Right lung (tissue), 10 donors: ENCODE measurements around the gene FGFBP2. TPM values are rescaled to one million over a fixed set of nuclear protein-coding genes. Genes with fewer than 3 reads are reported as not detected.

Source experiments
- DNase-seq, 2 donors: peaks; one replicate each; pipeline ENCODE4 v3.0.0-alpha.2; 2013
- long read RNA-seq, 8 donors: transcript quantifications; one replicate each; lab custom pipeline, GENCODE V29; 2026
- polyA plus RNA-seq, 5 donors: library from polyadenylated mRNA; unstranded; fragments of 120-200 nt; gene quantifications; one replicate each; pipeline versions ENCODE4 v1.2.1 to v1.2.3, GENCODE V29; 2013; ENCODE audit warnings: inconsistent platforms in 1 of 5, low replicate concordance in 1 of 5; ENCODE audit not compliant: insufficient read length in 5 of 5, insufficient read depth in 1 of 5

FGFBP2 gene, protein sequence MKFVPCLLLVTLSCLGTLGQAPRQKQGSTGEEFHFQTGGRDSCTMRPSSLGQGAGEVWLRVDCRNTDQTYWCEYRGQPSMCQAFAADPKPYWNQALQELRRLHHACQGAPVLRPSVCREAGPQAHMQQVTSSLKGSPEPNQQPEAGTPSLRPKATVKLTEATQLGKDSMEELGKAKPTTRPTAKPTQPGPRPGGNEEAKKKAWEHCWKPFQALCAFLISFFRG
- under 1 TPM in 4 of 5 donors, not detected in 1; 0.23 to 0.63 (median 0.39) TPM for polyA plus RNA-seq
- long read RNA-seq, donor 1, partial matches to known transcripts, result 0 of 1 reads
- long read RNA-seq, donor 1, other reads (novel, unspliced or antisense), result 0 of 1 reads
- long read RNA-seq, donor 2, result 0 reads
- long read RNA-seq, donor 3, result 0 reads
- long read RNA-seq, donor 4, result 0 reads
- long read RNA-seq, donor 5, result 0 reads
- long read RNA-seq, donor 6, partial matches to known transcripts, result 0 of 1 reads
- long read RNA-seq, donor 6, other reads (novel, unspliced or antisense), result 0 of 1 reads
- long read RNA-seq, donor 7, result 0 reads
- long read RNA-seq, donor 8, result 0 reads

DNA sequence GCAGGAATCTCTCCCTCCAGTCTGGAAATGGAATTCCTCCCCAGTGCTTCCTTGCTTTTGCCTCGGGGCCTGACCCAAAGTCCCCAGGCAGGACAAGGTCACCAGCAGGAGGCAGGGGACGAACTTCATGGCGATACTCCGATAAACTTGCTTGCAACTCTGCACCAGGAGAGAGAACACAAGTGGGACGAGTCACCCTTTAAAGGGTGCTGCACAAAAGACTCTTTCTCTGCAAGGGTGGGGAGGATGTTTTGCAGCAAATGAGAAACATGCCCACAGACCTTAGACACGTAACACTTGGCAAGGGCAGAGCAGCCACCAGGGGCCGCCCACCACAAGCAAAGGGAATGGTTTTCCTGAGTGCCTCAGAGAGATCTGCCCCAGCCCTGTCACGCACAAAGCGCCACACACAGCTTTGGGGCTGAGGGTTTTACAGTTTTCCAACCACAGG lies at the start of gene FGFBP2:
TSS of gene FGFBP2 (minus strand) at position 175 of the 451 bp plus-strand sequence. CDS start at position 129, 46 bp downstream.
- peak in 1 of 2 donors; percentile 23 for DNase-seq

DNA sequence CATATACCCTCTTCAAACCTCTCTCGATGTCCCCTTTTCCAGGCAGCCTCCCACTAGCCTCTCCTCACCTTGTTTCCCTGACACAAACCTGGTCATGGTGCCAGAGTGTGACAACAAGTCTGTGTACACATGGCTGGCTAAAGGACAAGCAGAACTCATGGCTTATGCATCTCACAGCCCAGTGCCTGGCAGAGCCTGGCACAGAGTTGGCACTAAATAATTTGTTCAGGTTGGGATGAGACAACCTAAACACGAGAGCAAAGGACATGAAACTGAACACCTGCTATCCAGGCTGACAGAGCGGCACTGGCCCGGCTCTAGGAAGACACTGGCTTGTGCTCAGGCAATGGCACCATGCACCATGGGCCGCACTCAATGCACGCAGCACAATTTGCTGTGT lies 48.2 kb upstream of the FGFBP2 start:
- no peak for DNase-seq

DNA sequence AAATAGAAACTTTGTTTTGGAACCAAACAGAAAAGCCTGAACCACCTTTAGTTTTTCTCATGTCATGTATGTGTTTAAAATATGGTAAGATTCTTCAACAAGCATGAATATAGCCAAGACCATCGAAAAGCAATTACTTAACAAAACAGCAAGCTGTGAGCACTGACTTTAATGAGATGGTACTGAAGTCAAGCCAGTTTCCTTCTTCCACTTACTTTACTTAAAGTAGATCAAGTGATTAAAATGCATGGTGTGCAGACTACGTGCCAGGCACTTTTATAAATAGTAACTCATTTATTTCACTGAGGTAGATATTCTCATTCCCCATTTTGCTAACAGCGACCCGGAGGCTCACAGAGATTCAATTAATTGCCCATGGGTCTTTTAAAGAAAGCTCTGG lies 46.2 kb upstream of the FGFBP2 start:
- no peak for DNase-seq

DNA sequence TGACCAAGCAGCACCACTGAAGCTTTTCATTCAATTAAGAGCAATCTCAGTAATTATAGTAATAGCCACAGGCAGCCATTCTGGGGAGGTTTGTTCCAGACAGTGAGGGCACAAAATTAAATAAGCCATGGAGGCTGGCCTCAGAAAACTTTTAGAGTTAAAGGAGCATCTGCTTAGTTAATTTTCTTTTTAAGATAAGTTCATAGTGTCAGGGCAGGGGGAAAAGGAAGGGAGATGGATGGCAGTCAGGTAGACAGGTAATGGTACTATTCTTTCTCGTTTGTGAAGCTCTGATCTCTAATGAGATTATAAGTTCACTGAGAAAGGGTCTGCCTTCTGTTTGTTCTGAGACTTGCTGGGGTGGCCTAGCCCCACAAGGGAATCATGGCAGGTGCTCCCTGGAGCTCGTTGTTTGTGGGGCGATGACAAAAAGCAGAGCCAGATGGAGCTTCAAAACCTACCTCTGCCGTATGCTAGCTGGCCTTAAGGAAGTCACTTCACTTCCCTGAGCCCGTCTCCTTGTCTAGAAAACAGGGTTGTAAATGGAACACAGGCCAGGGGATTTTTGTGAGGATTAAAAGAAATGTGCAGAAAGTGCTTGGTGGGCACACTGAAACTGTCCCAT lies 44.6 kb upstream of the FGFBP2 start:
- no peak for DNase-seq

DNA sequence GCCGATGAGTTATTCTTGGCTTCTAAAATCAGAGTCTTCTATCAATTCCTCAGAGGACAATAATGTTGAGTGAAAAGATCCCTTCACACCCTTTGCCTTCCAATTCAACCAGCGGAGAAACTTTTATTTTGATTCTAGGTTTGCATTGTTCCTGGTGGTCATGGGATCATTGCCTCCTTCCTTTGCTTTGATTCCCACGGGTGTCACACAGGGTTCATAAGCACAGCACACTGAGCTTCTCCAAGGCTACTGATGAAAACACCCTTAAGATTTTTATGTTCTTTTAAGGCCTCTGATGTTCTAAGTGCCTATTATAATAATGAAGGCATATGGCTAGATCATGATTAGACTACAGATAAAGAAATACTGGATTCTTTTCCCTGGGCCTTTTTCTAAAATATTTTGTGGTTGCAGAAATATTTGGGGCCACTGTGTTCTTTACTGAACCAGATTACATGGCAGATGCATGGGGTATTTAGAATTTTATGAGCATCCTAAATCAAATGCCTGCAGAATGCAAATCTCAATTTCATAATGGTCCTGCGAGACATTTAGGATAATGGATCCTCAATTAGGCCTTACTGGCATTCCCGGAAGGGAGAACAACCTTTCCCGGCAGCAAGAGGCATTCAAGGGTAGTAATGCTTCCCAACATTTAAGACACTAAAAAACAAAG lies 43.9 kb upstream of the FGFBP2 start:
- no peak for DNase-seq

DNA sequence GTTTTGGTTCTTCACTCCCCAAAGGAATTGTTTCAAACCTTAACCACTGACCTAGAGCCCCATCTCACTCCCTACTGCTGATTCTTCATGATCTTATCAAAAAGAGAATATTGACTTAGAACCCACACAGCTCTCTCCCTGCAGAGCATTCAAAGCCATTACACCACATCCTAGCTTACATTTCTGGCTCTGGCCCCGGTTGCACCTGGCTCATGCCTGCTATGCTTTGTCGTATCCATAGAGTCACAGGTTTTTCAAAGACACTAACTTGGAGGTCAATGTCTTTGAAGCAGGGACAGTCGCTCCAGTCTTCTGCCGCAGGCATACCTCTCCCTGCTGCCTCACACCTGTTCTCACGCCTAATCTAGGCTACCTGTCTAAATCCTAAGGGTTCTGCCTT lies 42.7 kb upstream of the FGFBP2 start:
- DNase-seq, result no peak

DNA sequence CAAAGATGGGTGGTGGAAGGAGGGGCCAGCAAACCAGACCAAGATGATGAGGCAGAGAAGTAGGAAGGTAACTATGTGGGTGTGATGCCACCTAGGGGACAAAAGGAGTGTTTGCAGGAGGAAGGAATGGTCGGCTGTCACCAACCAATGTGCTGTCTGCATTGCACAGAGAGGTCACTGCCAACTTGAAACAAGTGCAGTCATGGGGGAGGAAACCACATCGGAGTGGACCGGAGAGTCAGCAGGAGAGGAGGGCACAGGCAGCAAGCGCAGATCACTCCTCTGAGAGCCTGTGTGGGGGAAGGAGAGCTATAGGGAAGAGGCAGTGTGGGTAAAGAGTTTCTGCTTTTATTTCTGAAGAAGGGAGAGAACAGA lies 38.5 kb upstream of the FGFBP2 start:
- peak; percentile 32 to 55 for DNase-seq

DNA sequence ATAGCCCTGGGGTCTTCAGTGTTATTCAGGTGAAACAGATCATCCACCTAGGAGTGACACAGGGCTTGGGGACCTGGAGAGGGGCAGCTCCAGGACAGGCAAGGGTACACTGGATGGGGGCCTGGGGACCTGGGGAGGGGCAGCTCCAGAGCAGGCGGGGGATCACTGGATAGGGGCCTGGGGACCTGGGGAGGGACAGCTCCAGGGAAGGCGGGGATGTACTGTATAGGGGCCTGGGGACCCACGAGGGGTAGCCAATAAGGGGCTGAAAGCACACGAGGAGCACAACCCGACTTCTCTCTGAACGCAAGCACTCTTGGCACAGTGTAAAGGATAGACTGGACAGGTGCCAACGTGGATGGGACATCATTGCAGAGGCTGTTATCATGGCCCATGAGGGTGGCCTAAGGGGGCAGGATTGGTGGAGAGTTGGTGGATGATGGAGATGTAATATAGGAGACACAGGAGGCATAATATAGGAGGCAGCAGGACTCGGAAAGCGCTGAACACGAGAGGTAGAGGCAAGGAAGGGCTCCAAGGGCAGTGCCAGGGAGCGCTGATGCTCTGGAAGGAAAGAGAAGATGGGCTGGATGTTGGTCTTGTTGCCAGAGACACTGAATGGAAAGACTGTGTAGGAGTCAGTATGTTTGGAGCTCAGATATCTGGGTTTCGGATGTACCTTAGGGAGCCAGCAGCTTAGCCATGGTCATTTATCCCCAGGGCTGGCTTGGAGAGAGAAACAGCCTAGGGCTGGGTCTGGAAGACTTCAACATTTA lies 37.9 kb upstream of the FGFBP2 start:
- no peak for DNase-seq

DNA sequence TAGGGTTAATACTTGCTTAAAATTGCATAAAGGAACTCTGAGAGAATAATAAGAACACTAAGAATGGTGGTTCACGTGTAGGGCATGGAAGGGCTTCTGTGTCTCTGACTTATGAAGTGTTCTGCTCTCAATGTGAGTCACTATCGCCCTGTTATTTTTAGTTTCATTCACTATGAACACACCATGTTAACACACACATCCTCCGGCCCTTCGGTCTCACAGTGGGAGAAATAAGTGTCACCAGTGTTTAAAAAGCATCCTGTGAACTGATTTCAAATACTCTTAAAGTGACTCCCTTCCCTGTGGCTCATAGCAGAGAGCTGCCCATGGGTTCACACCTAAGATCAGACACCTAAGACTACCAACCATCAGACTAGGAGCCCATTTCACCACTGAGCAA lies 33.8 kb upstream of the FGFBP2 start:
- no peak for DNase-seq

DNA sequence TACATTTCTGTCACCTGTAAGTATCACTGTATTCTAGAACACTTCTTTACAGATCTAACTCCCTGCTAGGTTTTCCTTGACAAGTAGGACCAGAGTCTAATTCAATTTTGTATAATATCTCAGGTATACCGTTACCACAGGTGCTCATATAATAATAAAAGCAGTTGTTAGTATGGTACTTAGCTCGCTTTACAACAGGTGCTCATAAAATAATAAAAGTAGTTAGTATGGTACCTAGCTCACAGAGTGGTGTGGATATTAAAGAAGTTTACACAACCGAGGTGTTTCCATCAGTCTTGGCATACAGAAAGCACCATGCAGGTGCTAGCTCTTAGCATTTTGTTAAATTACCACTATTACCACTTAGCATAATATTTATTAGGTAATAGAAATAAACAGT lies 32.9 kb upstream of the FGFBP2 start:
- DNase-seq, result no peak

DNA sequence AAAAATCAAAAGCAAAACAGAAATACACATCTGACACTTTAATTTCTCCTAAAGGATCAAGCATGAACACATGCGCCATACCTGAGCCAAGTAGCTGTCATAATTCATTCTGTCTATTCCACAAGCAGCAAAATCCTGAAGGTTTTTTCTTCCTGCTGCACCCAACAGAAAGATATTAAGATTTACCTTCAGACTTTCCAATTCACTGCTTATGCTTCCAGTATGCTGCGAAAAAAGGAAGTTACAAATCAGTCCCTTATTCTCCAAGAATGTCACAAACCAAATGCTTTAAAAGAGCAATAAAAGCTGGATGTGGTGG lies 29.2 kb upstream of the FGFBP2 start:
- DNase-seq, result no peak

DNA sequence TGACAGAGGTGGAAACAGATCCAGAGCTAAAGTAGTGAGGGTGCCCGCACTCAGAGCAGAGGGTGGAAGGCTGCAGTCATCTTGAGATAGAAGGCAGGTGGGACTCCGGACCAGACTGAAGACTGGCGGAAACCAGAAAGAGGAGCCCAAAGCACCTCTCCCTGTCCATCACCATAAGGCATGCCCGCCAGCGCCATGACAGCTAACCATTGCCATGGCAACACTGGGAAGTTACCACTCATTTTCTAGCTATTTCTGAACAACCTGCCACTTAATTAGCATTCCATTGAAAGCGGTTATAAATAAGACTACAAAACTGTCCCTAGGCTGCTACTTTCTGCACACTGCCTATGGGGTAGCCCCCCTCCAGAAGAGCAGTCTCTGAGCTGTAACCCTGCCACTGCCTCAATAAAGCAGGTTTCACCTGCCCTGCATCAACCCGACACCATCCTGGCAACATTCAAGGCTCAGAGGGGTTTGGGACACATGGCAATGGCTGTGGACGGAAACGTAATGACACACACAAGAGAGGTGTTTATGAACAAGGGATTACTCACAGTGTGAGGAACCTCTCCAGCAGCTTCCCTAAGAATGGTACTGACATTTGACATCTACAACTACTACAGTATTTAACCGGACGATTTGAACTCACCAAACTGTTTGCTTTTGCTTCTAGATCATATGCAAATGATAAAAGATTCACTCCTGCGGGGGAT lies 27.8 kb upstream of the FGFBP2 start:
- no peak for DNase-seq

DNA sequence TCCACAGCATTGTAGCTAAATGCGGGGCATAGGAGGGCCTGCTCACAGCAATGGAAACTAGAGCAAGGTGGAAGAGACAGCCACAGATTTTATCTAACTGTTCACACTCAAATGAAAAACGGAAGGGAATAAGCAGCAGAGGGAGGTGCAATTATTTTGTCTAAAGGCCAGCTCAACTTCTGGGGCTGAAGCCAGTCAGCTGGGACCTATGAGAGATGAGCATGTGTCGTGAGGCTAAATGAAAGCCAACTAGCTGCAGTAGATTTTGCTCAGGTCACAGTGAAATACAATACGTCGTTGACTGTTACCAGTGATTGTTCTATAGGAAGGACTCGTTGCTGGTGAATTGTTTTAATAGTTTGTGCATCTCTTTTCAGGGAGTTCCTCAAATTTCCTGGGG lies 26.4 kb upstream of the FGFBP2 start:
- DNase-seq, result no peak

DNA sequence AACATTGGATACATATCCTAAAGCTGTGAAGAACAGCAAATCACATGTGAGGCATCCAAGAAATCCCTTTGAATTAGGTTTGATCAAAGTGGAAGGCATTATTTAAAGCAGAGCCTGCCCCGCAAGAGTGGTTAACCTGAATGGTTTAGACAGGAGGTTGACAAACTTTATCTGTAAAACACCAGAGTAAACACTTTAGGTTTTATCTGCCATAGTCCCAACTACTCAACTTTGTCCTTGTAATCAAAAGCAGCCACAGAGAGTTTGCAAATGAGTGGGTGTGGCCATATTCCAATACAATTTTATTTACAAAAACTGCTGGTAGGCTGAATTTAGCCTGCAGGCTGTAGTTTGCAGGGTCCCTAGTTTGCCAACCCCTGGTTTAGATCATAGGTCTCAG lies 25.2 kb upstream of the FGFBP2 start:
- DNase-seq, result no peak

DNA sequence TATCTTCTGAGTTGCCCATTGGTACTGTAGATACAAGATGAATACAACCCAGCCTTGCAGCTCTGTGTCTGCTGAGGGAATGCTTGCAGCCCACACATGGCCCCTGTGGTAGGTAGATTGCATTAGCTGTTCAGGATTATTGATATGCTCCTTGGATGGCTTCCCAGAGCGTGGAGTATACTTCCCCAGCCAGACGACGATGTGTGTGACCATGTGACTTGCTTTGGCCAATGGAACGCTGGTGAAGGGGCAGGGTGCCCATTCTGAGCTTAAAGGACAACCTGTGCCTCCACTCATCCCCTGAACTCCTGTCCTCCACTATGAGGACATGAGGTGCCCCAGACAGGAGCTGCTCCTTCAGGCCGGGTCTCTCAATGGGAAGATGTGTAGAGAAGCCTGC lies 23.9 kb upstream of the FGFBP2 start:
- DNase-seq, result no peak

DNA sequence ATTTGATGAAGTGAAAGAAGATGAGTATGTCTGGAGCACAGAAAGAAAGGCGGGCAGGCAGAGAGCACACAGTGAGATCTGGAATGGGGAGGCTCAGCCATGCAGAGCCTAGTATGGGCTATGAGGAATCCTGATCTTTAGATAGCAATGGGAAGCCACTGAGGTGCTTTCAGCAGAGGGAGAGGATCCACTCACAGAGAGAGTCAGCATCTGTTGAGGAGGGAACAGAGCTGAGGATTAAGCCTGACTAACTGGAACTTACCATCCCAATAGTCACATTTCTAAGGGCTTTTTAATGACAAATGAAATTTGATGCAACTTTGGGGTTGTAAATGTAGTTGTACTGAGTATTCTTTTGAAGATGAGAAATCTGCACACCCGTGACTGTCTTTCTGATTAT lies 20.6 kb upstream of the FGFBP2 start:
- no peak for DNase-seq

DNA sequence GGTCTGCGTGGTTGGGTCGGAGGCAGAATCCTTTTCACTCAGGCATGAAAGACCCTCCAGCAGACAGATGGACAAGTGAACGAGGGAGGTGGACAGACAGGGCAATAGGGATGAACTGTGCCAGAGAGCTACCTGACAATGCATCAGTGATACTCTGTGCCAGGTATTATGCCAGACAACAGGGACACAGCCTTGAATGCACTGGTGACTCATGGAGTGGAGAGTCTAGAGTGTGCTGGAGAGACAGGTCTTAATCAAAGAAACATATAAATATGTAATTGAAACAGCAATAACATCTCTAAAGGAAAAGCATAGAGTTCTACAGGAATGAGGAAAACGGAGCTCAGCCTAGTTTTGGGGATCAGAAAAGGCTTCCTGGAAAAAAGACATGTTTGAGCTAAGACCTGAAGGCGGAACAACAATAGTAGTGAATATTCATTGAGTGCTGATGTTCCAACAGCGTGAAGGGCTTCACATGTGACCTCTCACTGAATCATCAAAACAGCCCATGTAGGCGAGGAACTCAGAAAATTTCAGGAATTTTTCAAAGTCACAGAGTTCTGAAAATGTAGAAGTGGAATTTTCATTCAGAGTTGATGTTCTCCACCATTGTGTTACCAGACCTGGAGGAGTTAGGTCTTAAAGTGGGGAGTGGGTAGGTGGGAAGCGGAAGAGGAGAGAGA lies 20.0 kb upstream of the FGFBP2 start:
- DNase-seq, result no peak

DNA sequence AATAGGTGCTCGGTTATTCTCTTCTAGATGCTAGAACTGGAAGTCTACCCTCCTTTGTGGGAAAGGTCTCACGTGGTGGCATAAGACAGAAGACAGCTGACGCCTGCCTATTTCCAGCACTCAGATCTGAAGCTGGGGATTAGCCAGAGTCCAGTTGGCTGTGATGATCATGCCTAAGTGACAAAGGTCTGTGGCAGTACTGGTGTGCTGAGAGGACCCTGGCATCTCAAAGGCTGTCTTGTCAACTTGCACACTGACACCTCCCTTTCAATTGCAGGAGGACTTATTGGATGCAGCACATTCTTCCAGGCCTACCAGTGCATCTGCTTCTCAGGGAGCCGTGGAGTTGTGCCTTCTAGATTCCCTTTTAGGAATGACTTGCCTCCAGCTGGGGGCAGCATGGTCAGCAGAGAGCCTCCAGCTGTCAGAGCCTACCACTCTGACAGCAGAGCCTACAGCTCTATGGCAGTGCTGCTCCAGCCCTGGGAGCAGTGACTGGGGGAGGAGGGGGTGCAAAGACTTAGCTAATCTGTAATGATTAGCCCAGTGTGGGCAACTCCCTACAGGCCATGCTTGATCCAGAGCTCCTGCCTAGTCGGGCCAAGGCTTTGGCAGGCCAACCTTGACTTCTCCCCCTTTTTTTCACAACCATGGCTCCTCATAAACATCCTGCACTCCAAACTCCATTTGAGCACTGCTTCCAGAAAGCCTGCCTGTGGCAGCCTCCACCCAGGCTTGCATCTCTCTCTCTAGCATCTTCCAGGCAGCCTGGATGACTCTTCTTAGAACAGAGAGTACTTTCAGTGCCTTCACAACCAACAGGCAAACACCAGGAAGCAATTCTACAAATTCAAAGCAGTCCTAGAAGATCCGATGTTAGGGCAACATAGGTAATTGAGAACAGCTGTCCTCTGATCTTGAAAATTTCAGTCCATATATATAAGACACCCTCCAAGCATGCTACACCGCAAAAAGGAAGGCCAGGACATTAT lies 13.8 kb upstream of the FGFBP2 start:
- no peak for DNase-seq

DNA sequence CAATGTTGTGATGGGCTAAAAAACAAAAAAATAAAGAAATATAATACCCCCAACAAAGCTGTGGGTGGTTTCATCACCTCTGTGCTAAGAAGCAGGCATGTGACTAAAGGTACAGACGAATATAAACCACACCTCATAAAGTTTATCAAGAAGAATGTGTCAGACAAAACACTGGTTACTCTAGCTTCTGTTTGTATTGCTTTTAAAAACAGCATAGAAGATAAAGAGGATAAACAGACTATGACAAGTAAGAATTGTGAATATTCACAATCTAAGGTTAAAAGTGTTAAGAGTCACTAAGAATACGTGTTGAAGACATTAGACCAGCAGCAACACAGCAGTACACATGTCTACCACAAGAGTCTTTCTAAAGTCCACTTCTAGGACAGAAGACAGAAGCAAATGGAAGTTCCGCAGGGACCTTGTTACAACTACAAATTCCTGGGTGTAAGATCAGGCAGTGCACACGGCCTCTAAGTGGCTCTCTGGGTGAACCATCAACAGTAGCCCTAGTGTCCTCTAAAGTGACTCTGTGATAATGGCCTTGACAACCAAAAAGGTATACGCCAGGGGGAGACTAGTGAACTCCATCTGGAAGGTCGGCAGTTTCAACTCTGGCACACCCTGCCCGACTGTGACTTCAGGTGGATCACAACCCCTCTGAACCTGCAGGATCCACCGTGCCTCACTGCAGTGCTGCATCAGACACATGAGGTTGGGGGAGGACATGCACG lies 8.3 kb upstream of the FGFBP2 start:
- DNase-seq, result no peak
